DND-41 (cell line): Measurements from ENCODE around the gene BDNF.

Experiments
- ATAC-seq: fragments of 200-7000 bp; cut with Tn5 transposase; 3 replicates; pipeline ENCODE4 v1.9.1; 2021; ENCODE audit warnings: low read depth; ENCODE audit not compliant: insufficient read depth
- DNase-seq: peaks from one replicate; pipeline ENCODE4 v3.0.0-alpha.2; 2020
- H2AFZ ChIP-seq: 2 replicates; pipeline ENCODE4 v1.6.0; 2012; ENCODE audit warnings: low read depth, low read length
- H3K27ac ChIP-seq: 2 replicates; pipeline ENCODE4 v1.5.1; 2012; ENCODE audit warnings: low read length, inconsistent platforms
- H3K27me3 ChIP-seq: fragments of 200-600 bp; sonication (generic); 2 replicates; pipeline ENCODE4 v1.6.0; 2012; ENCODE audit warnings: low read length, mild to moderate bottlenecking, inconsistent platforms; ENCODE audit not compliant: insufficient read depth, poor library complexity
- H3K36me3 ChIP-seq: 2 replicates; pipeline ENCODE4 v1.5.1; 2012; ENCODE audit warnings: low read length, inconsistent platforms; ENCODE audit not compliant: insufficient read depth
- H3K4me1 ChIP-seq: 2 replicates; pipeline ENCODE4 v1.5.1; 2012; ENCODE audit warnings: mild to moderate bottlenecking, low read length; ENCODE audit not compliant: insufficient read depth
- H3K4me2 ChIP-seq: 2 replicates; pipeline ENCODE4 v1.6.0; 2012; ENCODE audit warnings: mild to moderate bottlenecking, moderate library complexity, low read length, inconsistent platforms; ENCODE audit not compliant: insufficient read depth
- H3K4me3 ChIP-seq, 2 experiments: fragments of 200-600 bp in 1 of 2; shearing (Covaris generic) in 1 of 2; 2 replicates each; pipeline ENCODE4 v1.5.1; 2012 to 2016; ENCODE audit warnings: inconsistent platforms in 2 of 2, low read length in 2 of 2, mild to moderate bottlenecking in 2 of 2, low read depth in 1 of 2, moderate library complexity in 1 of 2
- H3K79me2 ChIP-seq: 2 replicates; pipeline ENCODE4 v1.6.0; 2012; ENCODE audit warnings: low read length, inconsistent platforms; ENCODE audit not compliant: insufficient read depth
- H3K9ac ChIP-seq: 2 replicates; pipeline ENCODE4 v1.6.0; 2012; ENCODE audit warnings: low read depth, mild to moderate bottlenecking, inconsistent platforms, low read length, moderate library complexity
- H3K9me3 ChIP-seq: 2 replicates; pipeline ENCODE4 v1.5.1; 2012; ENCODE audit warnings: low read length, moderate library complexity, mild to moderate bottlenecking, inconsistent platforms; ENCODE audit not compliant: insufficient read depth, severe bottlenecking
- H4K20me1 ChIP-seq: 2 replicates; pipeline ENCODE4 v1.6.0; 2012; ENCODE audit warnings: low read length; ENCODE audit not compliant: insufficient read depth
- EZH2 ChIP-seq: IDR thresholded peaks from 3 replicates; pipeline ENCODE4 v1.6.1; 2012; ENCODE audit warnings: borderline replicate concordance, low read depth, mild to moderate bottlenecking, moderate library complexity, low read length, inconsistent platforms; ENCODE audit not compliant: severe bottlenecking
- TF ChIP-seq, protein P1 (sequence below): IDR thresholded peaks from 2 replicates; pipeline ENCODE4 v1.5.1; 2012; ENCODE audit warnings: borderline replicate concordance, low read length, moderate library complexity, mild to moderate bottlenecking; ENCODE audit not compliant: poor library complexity, severe bottlenecking; ENCODE audit errors: extremely low read depth

BDNF gene

DNA sequence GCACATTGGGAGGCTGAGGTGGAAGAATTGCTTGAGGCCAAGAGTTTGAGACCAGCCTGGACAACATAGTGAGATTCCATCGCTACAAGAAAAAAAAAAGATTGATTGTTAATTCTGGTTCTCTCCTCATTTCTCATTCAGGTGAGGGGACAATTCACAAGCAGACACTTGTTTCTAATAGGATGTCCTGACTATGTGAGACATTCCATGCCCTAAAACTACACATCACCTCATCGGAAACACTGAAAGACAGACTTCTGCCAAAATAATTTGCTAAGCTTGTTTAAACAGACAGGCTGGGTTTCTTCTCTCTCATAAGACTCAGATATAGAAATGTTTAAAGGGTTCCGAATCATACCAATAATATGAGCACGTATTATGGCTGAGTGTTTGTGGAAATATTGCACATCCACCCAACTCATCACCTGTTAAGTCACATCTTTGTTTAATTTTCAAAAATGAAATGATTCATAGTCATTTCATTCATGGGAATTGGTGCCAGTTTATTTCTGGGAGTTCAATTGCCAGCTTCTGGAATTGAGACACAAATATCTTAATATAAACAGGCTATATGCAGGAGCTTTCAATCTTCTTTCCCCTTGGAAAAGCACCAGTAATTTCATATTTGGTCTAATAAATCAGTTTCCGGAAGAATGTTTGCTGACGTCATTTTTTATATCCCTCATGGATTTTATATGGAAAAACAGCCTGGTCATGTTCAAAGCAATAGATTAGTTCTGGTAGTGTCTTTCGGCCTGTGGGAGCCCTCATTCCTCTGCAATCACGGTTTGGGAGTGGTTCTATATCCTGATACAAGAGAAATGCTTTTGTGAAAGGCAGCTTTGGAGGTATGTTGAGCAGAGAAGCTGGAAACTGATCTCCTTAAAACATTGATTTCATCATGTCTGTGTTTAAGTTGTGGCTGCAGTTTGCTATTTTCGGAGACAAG, 87.0 kb downstream of the BDNF start:
- no peaks in the 10 kb centered on the region for H3K79me2 ChIP-seq
- H3K9ac ChIP-seq, result no peak overlapping the region

DNA sequence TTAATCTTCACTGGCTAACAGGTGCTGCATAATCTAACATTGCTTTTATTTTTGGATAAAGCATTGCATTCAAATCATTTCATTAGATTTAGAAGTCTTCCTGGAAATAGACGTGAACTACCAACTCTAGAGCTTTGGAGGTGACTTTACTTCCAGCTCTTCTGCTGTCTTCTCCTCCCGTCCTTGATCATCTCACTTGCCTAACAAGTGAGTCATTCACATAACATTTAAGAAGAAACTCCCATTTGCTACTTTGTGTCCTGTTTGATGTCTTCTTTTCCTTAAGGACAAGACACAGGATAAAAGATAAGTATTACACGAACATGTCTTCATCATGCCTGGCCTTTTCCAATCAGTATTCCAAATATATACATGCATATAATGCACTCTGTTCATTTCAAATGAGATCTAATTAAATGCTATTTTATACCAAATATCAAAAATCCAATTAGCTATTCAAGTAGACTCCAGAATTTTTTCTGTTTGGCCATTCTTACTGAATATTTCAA, 88.3 kb downstream of the BDNF start:
- Histone ChIP-seq H3K9me3 (no peaks in the 10 kb centered on the region), H3K27me3 (no peaks in the 10 kb centered on the region), H3K4me1 (no peaks in the 10 kb centered on the region), H4K20me1 (no peaks in the 10 kb centered on the region), H3K4me3 (no peak overlapping the region), H3K36me3 (no peaks in the 10 kb centered on the region), H3K79me2 (no peaks in the 10 kb centered on the region), H2AFZ (no peak overlapping the region), H3K9ac (no peak overlapping the region), H3K27ac (no peak overlapping the region), H3K4me2 (no peak overlapping the region)
- TF ChIP-seq, protein P1, sequence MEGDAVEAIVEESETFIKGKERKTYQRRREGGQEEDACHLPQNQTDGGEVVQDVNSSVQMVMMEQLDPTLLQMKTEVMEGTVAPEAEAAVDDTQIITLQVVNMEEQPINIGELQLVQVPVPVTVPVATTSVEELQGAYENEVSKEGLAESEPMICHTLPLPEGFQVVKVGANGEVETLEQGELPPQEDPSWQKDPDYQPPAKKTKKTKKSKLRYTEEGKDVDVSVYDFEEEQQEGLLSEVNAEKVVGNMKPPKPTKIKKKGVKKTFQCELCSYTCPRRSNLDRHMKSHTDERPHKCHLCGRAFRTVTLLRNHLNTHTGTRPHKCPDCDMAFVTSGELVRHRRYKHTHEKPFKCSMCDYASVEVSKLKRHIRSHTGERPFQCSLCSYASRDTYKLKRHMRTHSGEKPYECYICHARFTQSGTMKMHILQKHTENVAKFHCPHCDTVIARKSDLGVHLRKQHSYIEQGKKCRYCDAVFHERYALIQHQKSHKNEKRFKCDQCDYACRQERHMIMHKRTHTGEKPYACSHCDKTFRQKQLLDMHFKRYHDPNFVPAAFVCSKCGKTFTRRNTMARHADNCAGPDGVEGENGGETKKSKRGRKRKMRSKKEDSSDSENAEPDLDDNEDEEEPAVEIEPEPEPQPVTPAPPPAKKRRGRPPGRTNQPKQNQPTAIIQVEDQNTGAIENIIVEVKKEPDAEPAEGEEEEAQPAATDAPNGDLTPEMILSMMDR, result no peak
- TF ChIP-seq EZH2, result no peak
- DNase-seq, result no peak
- ATAC-seq, result no peak

More for the DNA sequence above, 87.0 kb downstream of the BDNF start:
- H3K27ac ChIP-seq, result no peak overlapping the region
- H2AFZ ChIP-seq, result no peak overlapping the region
- TF ChIP-seq, protein P1, result no peak
- TF ChIP-seq EZH2, result no peak
- ATAC-seq, result no peak
- H3K36me3 ChIP-seq, result no peaks in the 10 kb centered on the region
- H4K20me1 ChIP-seq, result no peaks in the 10 kb centered on the region
- no peaks in the 10 kb centered on the region for H3K4me1 ChIP-seq
- no peak overlapping the region for H3K4me2 ChIP-seq
- H3K27me3 ChIP-seq, result no peaks in the 10 kb centered on the region
- DNase-seq, result no peak
- no peak overlapping the region for H3K4me3 ChIP-seq
- no peaks in the 10 kb centered on the region for H3K9me3 ChIP-seq

DNA sequence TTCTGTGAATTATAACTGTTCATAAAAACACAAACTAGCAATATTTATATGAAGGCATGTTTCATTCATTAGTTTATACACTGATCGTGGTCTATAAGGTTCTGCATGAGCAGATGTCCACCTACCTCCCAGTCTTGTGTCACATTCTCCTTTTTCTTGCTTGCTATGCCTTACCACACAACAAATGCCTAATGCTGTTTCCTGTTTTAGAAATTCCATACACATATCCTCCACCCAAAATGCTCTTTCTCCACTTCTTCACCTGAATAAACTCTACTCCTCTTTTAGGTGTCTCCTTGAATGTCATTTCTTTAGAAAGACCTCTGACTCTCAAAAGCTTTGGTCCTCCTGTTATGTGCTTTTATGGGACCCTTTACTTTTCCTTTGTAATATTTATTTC, 88.9 kb downstream of the BDNF start:
- no peak overlapping the region for H3K4me2 ChIP-seq
- no peaks in the 10 kb centered on the region for H3K79me2 ChIP-seq
- DNase-seq (no peak), ATAC-seq (no peak)
- no peak overlapping the region for H3K27ac ChIP-seq
- no peaks in the 10 kb centered on the region for H4K20me1 ChIP-seq
- H2AFZ ChIP-seq, result no peak overlapping the region
- TF ChIP-seq, protein P1, result no peak
- TF ChIP-seq EZH2, result no peak
- no peak overlapping the region for H3K9ac ChIP-seq
- H3K36me3 ChIP-seq, result no peaks in the 10 kb centered on the region
- no peak overlapping the region for H3K4me3 ChIP-seq
- H3K4me1 ChIP-seq, result no peaks in the 10 kb centered on the region
- no peaks in the 10 kb centered on the region for H3K9me3 ChIP-seq
- H3K27me3 ChIP-seq, result no peaks in the 10 kb centered on the region
